Activated B cell treated with CpG ODN at 0.5 μM for 24 hours (primary cell): Measurements from ENCODE around the gene EPHB6. TPM values are rescaled to one million over a fixed set of nuclear protein-coding genes. Genes with fewer than 3 reads are reported as not detected.

ENCODE experiments used
- ATAC-seq: fragments of 200-7000 bp; cut with Tn5 transposase; one replicate; pipeline ENCODE4 v1.10.0; 2021; ENCODE audit warnings: low read depth, mild to moderate bottlenecking, moderate library complexity
- CTCF ChIA-PET: fragments of 350-600 bp; sonication (Branson Sonifier 250); formaldehyde crosslinking; loops from one replicate; lab custom pipeline; 2021; ENCODE audit warnings: antibody characterized with exemption; lab: Charles Lee
- POLR2A ChIA-PET: fragments of 350-600 bp; sonication (Branson Sonifier 250); formaldehyde crosslinking; loops from one replicate; lab custom pipeline; 2021; ENCODE audit warnings: antibody characterized with exemption; lab: Charles Lee
- DNase-seq: peaks from one replicate; pipeline ENCODE4 v3.0.0; 2022
- H3K27ac Mint-ChIP-seq: one replicate; pipeline ENCODE4 v1.8.0; 2020; ENCODE audit warnings: mixed read lengths
- H3K27me3 Mint-ChIP-seq: one replicate; pipeline ENCODE4 v1.8.0; 2021; ENCODE audit warnings: mixed read lengths
- H3K36me3 Mint-ChIP-seq: one replicate; pipeline ENCODE4 v1.8.0; 2021; ENCODE audit warnings: low read depth, mixed read lengths
- H3K4me1 Mint-ChIP-seq: one replicate; pipeline ENCODE4 v1.8.0; 2021; ENCODE audit warnings: mixed read lengths
- H3K4me3 Mint-ChIP-seq: one replicate; pipeline ENCODE4 v1.8.0; 2020; ENCODE audit warnings: mild to moderate bottlenecking, mixed read lengths
- H3K9me3 Mint-ChIP-seq: one replicate; pipeline ENCODE4 v1.8.0; 2020; ENCODE audit warnings: mixed read lengths
- CTCF ChIP-seq: fragments of 200-600 bp; IDR thresholded peaks from one replicate; pipeline ENCODE4 v1.8.0; 2022; ENCODE audit warnings: antibody characterized with exemption, mild to moderate bottlenecking
- intact Hi-C: fragments of 100-400 bp; cut with micrococcal nuclease; formaldehyde crosslinking; loops from one replicate; pipeline ENCODE4 v1.15.1; 2024
- total RNA-seq: library from RNA; stranded (reverse); gene quantifications from 2 replicates; pipeline ENCODE4 v1.2.3, GENCODE V29; 2022

EPHB6 gene
- total RNA-seq, 1 donor from 2014 or later: 21.4 TPM

- POLR2A ChIA-PET: interaction anchor here (0.9 to 1.3 kb wide), 2 partner anchors 12 to 58 kb away, joined by 3 read pairs; no protein-coding TSS in a partner anchor
- no peak for ATAC-seq
- H3K27me3 Mint-ChIP-seq: no peaks in the 10 kb centered on the region
- no peak for TF ChIP-seq CTCF
- H3K4me1 Mint-ChIP-seq: no peaks in the 10 kb centered on the region
- CTCF ChIA-PET: interaction anchor here (0.6 to 3.2 kb wide), 15 partner anchors 10 to 262 kb away, joined by 3 to 28 read pairs (median 4); partner anchors contain the start of gene EPHB6
- no peaks in the 10 kb centered on the region for H3K9me3 Mint-ChIP-seq
- intact Hi-C loops: loop anchor here (1.0 kb wide), 2 partner anchors 11 to 233 kb away; no protein-coding TSS in a partner anchor
- H3K27ac Mint-ChIP-seq: no peak overlapping the region
- DNase-seq: no peak
- no peak overlapping the region for H3K4me3 Mint-ChIP-seq
- H3K36me3 Mint-ChIP-seq: peaks cover 61% of the 10 kb centered on the region
Observed at GRCh38 chr7:142865766-142866165, 10.9 kb downstream of the EPHB6 start.

GRCh38 chr7:142866361-142867096, 11.7 kb downstream of the EPHB6 start:
- intact Hi-C loops: loop anchor here (1.0 kb wide), 2 partner anchors 12 to 234 kb away; no protein-coding TSS in a partner anchor
- no peak for TF ChIP-seq CTCF
- Mint-ChIP-seq H3K27me3 (no peaks in the 10 kb centered on the region), H3K27ac (no peak overlapping the region), H3K4me3 (no peak overlapping the region), H3K4me1 (no peaks in the 10 kb centered on the region), H3K36me3 (peaks cover 66% of the 10 kb centered on the region), H3K9me3 (no peaks in the 10 kb centered on the region)
- ChIA-PET POLR2A (interaction anchor here (0.6 to 1.3 kb wide), 3 partner anchors 13 to 82 kb away, joined by 3 to 5 read pairs (median 3); no protein-coding TSS in a partner anchor), CTCF (interaction anchor here (0.6 to 3.2 kb wide), 15 partner anchors 10 to 262 kb away, joined by 3 to 28 read pairs (median 4); partner anchors contain the start of gene EPHB6)
- DNase-seq: no peak
- ATAC-seq: peak; percentile 34

- TF ChIP-seq CTCF: no peak
- intact Hi-C loops: no loop called here
- H3K4me3 Mint-ChIP-seq: no peak overlapping the region
- no peak overlapping the region for H3K27ac Mint-ChIP-seq
- CTCF ChIA-PET: interaction anchor here (1.3 to 3.2 kb wide), 5 partner anchors 13 to 235 kb away, joined by 4 to 28 read pairs (median 11); partner anchors contain the start of gene EPHB6
- no peaks in the 10 kb centered on the region for H3K4me1 Mint-ChIP-seq
- ATAC-seq: no peak
- H3K27me3 Mint-ChIP-seq: no peaks in the 10 kb centered on the region
- H3K9me3 Mint-ChIP-seq: no peaks in the 10 kb centered on the region
- no peak for DNase-seq
- POLR2A ChIA-PET: interaction anchor here (0.6 kb wide), 1 partner anchor 83 kb away, joined by 5 read pairs; no protein-coding TSS in a partner anchor
- peaks cover 64% of the 10 kb centered on the region for H3K36me3 Mint-ChIP-seq
Observed at GRCh38 chr7:142867097-142867378, 12.2 kb downstream of the EPHB6 start.

- intact Hi-C loops: no loop called here
- ChIA-PET CTCF (interaction anchor here (2.1 to 3.2 kb wide), 3 partner anchors 16 to 236 kb away, joined by 11 to 28 read pairs (median 15); no protein-coding TSS in a partner anchor), POLR2A (no interaction called here)
- H3K4me1 Mint-ChIP-seq: no peaks in the 10 kb centered on the region
- DNase-seq: no peak
- ATAC-seq: no peak
- peaks cover 59% of the 10 kb centered on the region for H3K36me3 Mint-ChIP-seq
- H3K27me3 Mint-ChIP-seq: no peaks in the 10 kb centered on the region
- no peak overlapping the region for H3K4me3 Mint-ChIP-seq
- no peak overlapping the region for H3K27ac Mint-ChIP-seq
- no peaks in the 10 kb centered on the region for H3K9me3 Mint-ChIP-seq
- no peak for TF ChIP-seq CTCF
Observed at GRCh38 chr7:142867398-142868187, 12.7 kb downstream of the EPHB6 start.
